AG04449 (cell line): Measurements from ENCODE around the gene SHROOM1.

Source experiments
- CTCF ChIA-PET: fragments of 350-600 bp; formaldehyde crosslinking; extraction: SDS; loops from one replicate; lab custom pipeline; 2021; ENCODE audit warnings: antibody characterized with exemption; lab: Yijun Ruan, JAX
- POLR2A ChIA-PET: fragments of 400-600, 350-600 bp; formaldehyde crosslinking; extraction: SDS; loops from one replicate; lab custom pipeline; 2020; ENCODE audit warnings: antibody characterized with exemption, inconsistent platforms; lab: Yijun Ruan, JAX
- DNase-seq: peaks from one replicate; pipeline ENCODE4 v3.0.0-alpha.2; 2010; ENCODE audit warnings: low read depth, low spot score
- H3K4me3 ChIP-seq: 2 replicates; pipeline ENCODE4 v1.5.1; 2011; ENCODE audit warnings: low read depth, mild to moderate bottlenecking, control low read depth, low read length
- TF ChIP-seq, protein P1 (sequence below): IDR thresholded peaks from one replicate; pipeline ENCODE4 v1.5.1; 2011; ENCODE audit warnings: mild to moderate bottlenecking, moderate library complexity, low read length, control low read depth, inconsistent platforms; ENCODE audit not compliant: insufficient read depth; ENCODE audit errors: missing control alignments

SHROOM1 gene

DNA sequence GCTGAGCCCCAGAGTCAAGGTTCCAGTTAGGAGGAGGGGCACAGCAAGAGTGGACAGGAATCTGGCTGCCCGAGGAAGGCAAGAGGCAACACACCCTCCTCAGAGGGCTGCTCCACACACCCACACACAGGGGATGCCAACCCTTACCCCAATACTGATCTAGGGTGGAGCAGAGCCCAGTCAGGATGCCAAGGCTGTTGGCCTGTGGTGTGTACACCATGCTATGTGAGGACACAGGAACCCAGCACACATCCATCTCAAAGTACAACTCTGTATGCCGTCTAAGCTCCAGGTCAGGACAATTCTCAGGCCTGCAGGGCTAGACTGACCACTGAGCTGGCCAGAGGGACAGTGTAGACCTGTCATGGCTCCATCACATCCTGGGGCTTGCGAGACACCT lies 56.0 kb downstream of the SHROOM1 start:
- CTCF ChIA-PET: interaction anchor here (1.2 to 1.7 kb wide), 2 partner anchors 44 to 46 kb away, joined by 3 to 9 read pairs; no protein-coding TSS in a partner anchor
- POLR2A ChIA-PET: no interaction called here
- no peak overlapping the region for H3K4me3 ChIP-seq
- TF ChIP-seq, protein P1, sequence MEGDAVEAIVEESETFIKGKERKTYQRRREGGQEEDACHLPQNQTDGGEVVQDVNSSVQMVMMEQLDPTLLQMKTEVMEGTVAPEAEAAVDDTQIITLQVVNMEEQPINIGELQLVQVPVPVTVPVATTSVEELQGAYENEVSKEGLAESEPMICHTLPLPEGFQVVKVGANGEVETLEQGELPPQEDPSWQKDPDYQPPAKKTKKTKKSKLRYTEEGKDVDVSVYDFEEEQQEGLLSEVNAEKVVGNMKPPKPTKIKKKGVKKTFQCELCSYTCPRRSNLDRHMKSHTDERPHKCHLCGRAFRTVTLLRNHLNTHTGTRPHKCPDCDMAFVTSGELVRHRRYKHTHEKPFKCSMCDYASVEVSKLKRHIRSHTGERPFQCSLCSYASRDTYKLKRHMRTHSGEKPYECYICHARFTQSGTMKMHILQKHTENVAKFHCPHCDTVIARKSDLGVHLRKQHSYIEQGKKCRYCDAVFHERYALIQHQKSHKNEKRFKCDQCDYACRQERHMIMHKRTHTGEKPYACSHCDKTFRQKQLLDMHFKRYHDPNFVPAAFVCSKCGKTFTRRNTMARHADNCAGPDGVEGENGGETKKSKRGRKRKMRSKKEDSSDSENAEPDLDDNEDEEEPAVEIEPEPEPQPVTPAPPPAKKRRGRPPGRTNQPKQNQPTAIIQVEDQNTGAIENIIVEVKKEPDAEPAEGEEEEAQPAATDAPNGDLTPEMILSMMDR: no peak
- no peak for DNase-seq

DNA sequence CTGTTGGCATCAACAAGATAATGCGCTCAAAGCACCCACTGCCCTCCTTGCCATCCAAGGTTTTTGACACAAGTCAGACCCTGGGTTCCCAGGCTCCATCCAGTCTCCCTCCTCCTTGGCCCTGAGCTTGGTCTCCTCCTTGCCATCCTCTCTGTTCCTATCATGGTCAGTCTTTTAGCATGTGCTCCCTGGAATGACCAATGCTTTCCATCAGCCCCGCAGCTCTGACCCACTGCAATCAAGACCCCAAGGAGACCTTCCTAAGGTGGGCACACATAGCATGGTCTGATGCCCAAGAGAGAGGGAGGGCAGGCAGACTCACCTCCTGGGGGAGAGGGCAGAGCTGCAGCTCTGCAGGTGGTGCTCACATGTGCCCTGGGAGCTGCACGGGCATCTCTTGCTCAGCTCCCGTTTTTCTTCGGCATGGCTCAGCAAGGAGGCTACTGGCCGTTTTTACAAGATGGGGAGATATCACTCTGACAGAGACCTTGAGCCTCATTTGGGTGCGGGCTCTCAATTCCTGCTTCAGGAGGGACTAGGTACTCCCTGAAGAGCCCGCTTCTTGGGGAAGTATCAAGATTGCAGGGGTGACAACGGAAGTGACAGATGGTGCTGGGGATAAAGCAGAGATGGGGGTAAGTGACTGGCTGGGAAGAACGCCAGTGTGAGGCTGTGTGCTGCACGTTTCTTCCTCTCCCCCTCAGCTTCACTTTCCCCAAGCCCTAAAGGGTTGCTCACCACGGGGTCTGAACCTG lies 56.7 kb downstream of the SHROOM1 start:
- ChIA-PET CTCF (interaction anchor here (0.8 kb wide), 1 partner anchor 247 kb away, joined by 3 read pairs; no protein-coding TSS in a partner anchor), POLR2A (no interaction called here)
- TF ChIP-seq, protein P1: no peak
- no peak for DNase-seq
- no peak overlapping the region for H3K4me3 ChIP-seq

DNA sequence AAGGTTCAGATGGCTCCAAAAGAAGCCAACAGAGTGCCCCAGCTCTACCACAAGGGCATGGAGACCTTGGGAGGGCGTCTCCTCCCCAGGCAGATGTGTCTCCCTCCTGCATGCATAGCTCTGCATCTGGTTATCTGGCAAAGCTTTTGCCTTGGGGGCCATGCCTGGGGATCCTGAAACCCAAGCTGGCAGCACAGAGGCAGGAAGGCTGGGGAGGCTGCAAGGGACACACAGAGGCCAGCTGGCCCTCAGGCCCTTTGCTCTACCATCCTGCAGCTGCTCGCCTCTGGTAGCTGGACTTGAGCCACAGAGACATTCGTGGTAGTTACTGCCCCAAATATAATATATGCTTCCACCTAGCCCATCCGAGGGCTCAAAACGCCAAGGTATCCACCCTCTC lies 57.3 kb downstream of the SHROOM1 start:
- TF ChIP-seq, protein P1: no peak
- DNase-seq: no peak
- ChIA-PET CTCF (interaction anchor here (0.8 kb wide), 1 partner anchor 246 kb away, joined by 3 read pairs; no protein-coding TSS in a partner anchor), POLR2A (no interaction called here)
- no peak overlapping the region for H3K4me3 ChIP-seq

DNA sequence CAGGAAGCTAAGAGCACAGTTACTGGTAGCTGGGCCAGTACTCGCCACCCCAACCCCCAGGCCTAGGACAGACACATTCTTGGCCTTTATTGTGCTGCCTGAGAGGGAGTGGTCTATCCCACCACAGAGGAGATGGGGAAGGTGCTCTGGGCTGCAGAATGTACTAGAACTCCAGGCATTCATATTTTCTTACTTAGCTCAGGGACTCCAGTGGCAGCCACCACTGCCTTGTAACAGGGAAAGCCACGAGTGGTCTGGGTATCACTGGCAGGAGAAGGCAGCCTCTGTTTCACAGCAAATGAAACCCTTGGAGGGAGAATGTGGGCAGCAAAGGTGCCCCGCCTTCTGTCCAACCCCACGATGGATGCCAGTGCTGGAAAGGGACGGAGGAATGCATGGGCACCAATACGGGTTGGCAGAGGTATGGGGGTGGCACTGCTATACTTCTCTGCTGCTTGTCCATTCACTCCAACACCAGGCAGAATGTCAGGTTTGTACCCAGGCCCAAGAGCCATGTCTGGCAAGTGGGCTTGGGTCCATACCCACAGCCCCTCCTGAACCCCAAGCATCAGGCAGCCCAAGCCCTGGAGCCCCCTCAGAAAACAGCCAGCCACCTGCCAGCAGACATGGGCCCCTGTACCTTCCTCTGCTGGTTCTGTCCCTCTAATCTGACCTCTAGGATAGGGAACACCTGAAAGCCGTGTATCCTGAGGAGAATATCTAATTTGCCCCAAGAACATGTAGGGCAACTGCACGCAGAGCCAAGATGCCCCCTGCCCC lies 58.0 kb downstream of the SHROOM1 start:
- ChIA-PET POLR2A (no interaction called here), CTCF (interaction anchor here (0.8 kb wide), 1 partner anchor 17 kb away, joined by 3 read pairs; no protein-coding TSS in a partner anchor)
- TF ChIP-seq, protein P1: no peak
- no peak overlapping the region for H3K4me3 ChIP-seq
- DNase-seq: no peak
